Fibroblast of lung (primary cell): ENCODE measurements around the gene DNAL1. TPM values are rescaled to one million over a fixed set of nuclear protein-coding genes. Genes with fewer than 3 reads are reported as not detected.

Experiments
- DNase-seq, 2 donors: peaks; one replicate each; pipeline versions ENCODE4 v3.0.0 to v3.0.0-alpha.2; 2010; ENCODE audit warnings: low read depth in 2 of 2
- H2AFZ ChIP-seq: 2 replicates; pipeline ENCODE4 v1.5.1; 2012; ENCODE audit warnings: low read length, control low read depth, inconsistent platforms
- H3K27ac ChIP-seq: 2 replicates; pipeline ENCODE4 v1.5.1; 2011; ENCODE audit warnings: low read length, control low read depth; ENCODE audit not compliant: insufficient read depth
- H3K27me3 ChIP-seq: 2 replicates; pipeline ENCODE4 v1.5.1; 2011; ENCODE audit warnings: mild to moderate bottlenecking, low read length; ENCODE audit not compliant: control insufficient read depth, insufficient read depth
- H3K36me3 ChIP-seq: 2 replicates; pipeline ENCODE4 v1.5.1; 2011; ENCODE audit warnings: low read length; ENCODE audit not compliant: control insufficient read depth, insufficient read depth
- H3K4me1 ChIP-seq: 2 replicates; pipeline ENCODE4 v1.5.1; 2011; ENCODE audit warnings: low read length; ENCODE audit not compliant: control insufficient read depth, insufficient read depth; ENCODE audit errors: extremely low read depth
- H3K4me2 ChIP-seq: 2 replicates; pipeline ENCODE4 v1.5.1; 2011; ENCODE audit warnings: low read length, control low read depth; ENCODE audit not compliant: insufficient read depth; ENCODE audit errors: extremely low read depth
- H3K4me3 ChIP-seq, 4 experiments: fragments of 200-600 bp in 1 of 4; sonication (generic) in 1 of 4; replicated peaks in 1 of 4; 2 replicates each; pipeline ENCODE4 v1.5.1; 2011 to 2016; ENCODE audit warnings: low read length in 4 of 4, low read depth in 3 of 4, mild to moderate bottlenecking in 3 of 4, control low read depth in 2 of 4, inconsistent platforms in 1 of 4, mixed read lengths in 1 of 4; ENCODE audit not compliant: insufficient read depth in 1 of 4; ENCODE audit errors: control extremely low read depth in 1 of 4
- H3K79me2 ChIP-seq: 2 replicates; pipeline ENCODE4 v1.5.1; 2012; ENCODE audit warnings: mild to moderate bottlenecking, low read length, inconsistent platforms; ENCODE audit not compliant: control insufficient read depth, insufficient read depth
- H3K9ac ChIP-seq: 2 replicates; pipeline ENCODE4 v1.5.1; 2011; ENCODE audit warnings: mild to moderate bottlenecking, low read length, control low read depth; ENCODE audit not compliant: insufficient read depth
- H3K9me3 ChIP-seq: 2 replicates; pipeline ENCODE4 v1.5.1; 2012; ENCODE audit warnings: low read depth, low read length; ENCODE audit not compliant: control insufficient read depth, insufficient read depth
- H4K20me1 ChIP-seq: 2 replicates; pipeline ENCODE4 v1.5.1; 2011; ENCODE audit warnings: low read length; ENCODE audit not compliant: control insufficient read depth, insufficient read depth; ENCODE audit errors: extremely low read depth
- CTCF ChIP-seq, 2 donors: IDR thresholded peaks in 1 of 2; conservative IDR thresholded peaks in 1 of 2; 1 replicate in 1 of 2; 2 replicates in 1 of 2; pipeline ENCODE4 v1.5.1; 2011 to 2012; ENCODE audit warnings: low read length in 2 of 2, control low read depth in 1 of 2, inconsistent platforms in 1 of 2, low read depth in 1 of 2, mild to moderate bottlenecking in 1 of 2
- EZH2 ChIP-seq: IDR thresholded peaks from 2 replicates; pipeline ENCODE4 v1.5.1; 2012; ENCODE audit warnings: low read length, control low read depth, mild to moderate bottlenecking; ENCODE audit errors: missing control alignments
- polyA plus RNA-seq, 2 donors: library from polyadenylated mRNA; depleted of rRNA in 1 of 2; stranded (reverse) in 1 of 2; unstranded in 1 of 2; fragments of >200 nt; gene quantifications; 2 replicates each; pipeline ENCODE4 v1.2.1, GENCODE V29; 2011 to 2012; ENCODE audit warnings: missing spikeins in 1 of 2
- total RNA-seq: library from RNA; depleted of rRNA; stranded (reverse); fragments of >200 nt; gene quantifications from 2 replicates; pipeline ENCODE4 v1.2.1, GENCODE V29; 2014

The DNAL1 gene
- total and polyA plus RNA-seq, 2 donors (not counting 1 experiment from before 2014, with no cell fraction given): 5.3 to 11.3 TPM

GRCh38 chr14:73630009-73630780, 14.6 kb upstream of the DNAL1 start:
- Histone ChIP-seq H3K79me2 (no peaks in the 10 kb centered on the region), H3K27me3 (no peaks in the 10 kb centered on the region), H4K20me1 (no peaks in the 10 kb centered on the region), H3K4me2 (no peak overlapping the region), H3K27ac (no peak overlapping the region), H3K9ac (no peak overlapping the region), H3K4me3 (no peak overlapping the region), H3K9me3 (no peaks in the 10 kb centered on the region), H3K36me3 (no peaks in the 10 kb centered on the region), H2AFZ (no peak overlapping the region), H3K4me1 (no peaks in the 10 kb centered on the region)
- no peak for TF ChIP-seq CTCF (conservative IDR thresholded peaks at IDR 0.05 in 1 of 2, IDR thresholded peaks at IDR 0.05 in 1 of 2; ENCODE audit: low read depth in 1 of 2, low read length in 2 of 2)
- no peak for TF ChIP-seq EZH2
- no peak for DNase-seq

GRCh38 chr14:73633116-73634010, 11.4 kb upstream of the DNAL1 start:
- H3K27me3 ChIP-seq: no peaks in the 10 kb centered on the region
- H3K79me2 ChIP-seq: no peaks in the 10 kb centered on the region
- DNase-seq: peak; percentile 60 to 81
- peak overlapping the region; percentile 88 for H3K4me2 ChIP-seq
- peak overlapping the region; percentile 19 to 55 (median 34) for H3K4me3 ChIP-seq
- H4K20me1 ChIP-seq: no peaks in the 10 kb centered on the region
- no peak for TF ChIP-seq EZH2
- peak; percentile 82 to 86 for TF ChIP-seq CTCF (conservative IDR thresholded peaks at IDR 0.05 in 1 of 2, IDR thresholded peaks at IDR 0.05 in 1 of 2; ENCODE audit: low read depth in 1 of 2, low read length in 2 of 2)
- no peaks in the 10 kb centered on the region for H3K4me1 ChIP-seq
- no peaks in the 10 kb centered on the region for H3K9me3 ChIP-seq
- no peak overlapping the region for H3K27ac ChIP-seq
- H3K9ac ChIP-seq: peak overlapping the region; percentile 32
- peak overlapping the region; percentile 91 for H2AFZ ChIP-seq
- H3K36me3 ChIP-seq: no peaks in the 10 kb centered on the region
